ENCODE data around the gene HMGN5. TPM values are rescaled to one million over a fixed set of nuclear protein-coding genes. Genes with fewer than 3 reads are reported as not detected.

Gene HMGN5
- total RNA-seq, 4 donors from 2014 or later: 2.4 to 7.4 (median 3.5) TPM

DNA sequence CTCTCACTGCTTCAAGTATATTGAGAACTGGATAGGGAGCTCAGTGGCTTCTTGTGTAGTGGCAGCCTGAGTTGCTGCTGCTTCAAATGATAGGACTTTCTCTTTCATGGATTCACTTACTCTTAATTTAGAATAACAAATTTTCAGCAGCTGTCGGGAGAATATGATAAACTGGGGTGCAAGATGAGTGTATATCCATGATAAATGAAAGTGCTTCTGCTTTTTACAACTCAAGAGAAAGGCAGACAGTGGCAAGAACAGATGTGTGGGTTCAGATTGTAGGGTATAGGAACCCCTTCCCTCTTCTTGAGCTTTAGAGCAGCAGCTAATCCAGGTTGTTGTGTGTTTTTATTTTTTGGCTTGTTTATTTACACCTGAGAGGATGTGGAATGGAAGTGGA is 1.2 kb upstream of the HMGN5 start:
- ATAC-seq (ENCODE audit: low FRiP score) (no peak), DNase-seq (ENCODE audit: low spot score) (no peak)
- TF ChIP-seq, protein P1, sequence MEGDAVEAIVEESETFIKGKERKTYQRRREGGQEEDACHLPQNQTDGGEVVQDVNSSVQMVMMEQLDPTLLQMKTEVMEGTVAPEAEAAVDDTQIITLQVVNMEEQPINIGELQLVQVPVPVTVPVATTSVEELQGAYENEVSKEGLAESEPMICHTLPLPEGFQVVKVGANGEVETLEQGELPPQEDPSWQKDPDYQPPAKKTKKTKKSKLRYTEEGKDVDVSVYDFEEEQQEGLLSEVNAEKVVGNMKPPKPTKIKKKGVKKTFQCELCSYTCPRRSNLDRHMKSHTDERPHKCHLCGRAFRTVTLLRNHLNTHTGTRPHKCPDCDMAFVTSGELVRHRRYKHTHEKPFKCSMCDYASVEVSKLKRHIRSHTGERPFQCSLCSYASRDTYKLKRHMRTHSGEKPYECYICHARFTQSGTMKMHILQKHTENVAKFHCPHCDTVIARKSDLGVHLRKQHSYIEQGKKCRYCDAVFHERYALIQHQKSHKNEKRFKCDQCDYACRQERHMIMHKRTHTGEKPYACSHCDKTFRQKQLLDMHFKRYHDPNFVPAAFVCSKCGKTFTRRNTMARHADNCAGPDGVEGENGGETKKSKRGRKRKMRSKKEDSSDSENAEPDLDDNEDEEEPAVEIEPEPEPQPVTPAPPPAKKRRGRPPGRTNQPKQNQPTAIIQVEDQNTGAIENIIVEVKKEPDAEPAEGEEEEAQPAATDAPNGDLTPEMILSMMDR (IDR thresholded peaks at IDR 0.05): no peak

GRCh38 chrX:81202456-81202819 is 725 bp upstream of the HMGN5 start:
- peak; percentile 23 for ATAC-seq (ENCODE audit: low FRiP score)

GRCh38 chrX:81201071-81201470 is 642 bp downstream of the HMGN5 start:
- TF ChIP-seq, protein P1 (IDR thresholded peaks at IDR 0.05): no peak
- no peak for ATAC-seq (ENCODE audit: low FRiP score)
- no peak for DNase-seq (ENCODE audit: low spot score)

More at GRCh38 chrX:81202456-81202819, 725 bp upstream of the HMGN5 start:
- TF ChIP-seq, protein P1 (IDR thresholded peaks at IDR 0.05): no peak
- no peak for DNase-seq (ENCODE audit: low spot score)

- ATAC-seq (ENCODE audit: low FRiP score) (no peak), DNase-seq (ENCODE audit: low spot score) (peak; percentile 38)
- TF ChIP-seq, protein P1 (IDR thresholded peaks at IDR 0.05): peak in 1 of 3 donors; percentile 19
Observed at GRCh38 chrX:81195712-81196111, 6.0 kb downstream of the HMGN5 start.

DNA sequence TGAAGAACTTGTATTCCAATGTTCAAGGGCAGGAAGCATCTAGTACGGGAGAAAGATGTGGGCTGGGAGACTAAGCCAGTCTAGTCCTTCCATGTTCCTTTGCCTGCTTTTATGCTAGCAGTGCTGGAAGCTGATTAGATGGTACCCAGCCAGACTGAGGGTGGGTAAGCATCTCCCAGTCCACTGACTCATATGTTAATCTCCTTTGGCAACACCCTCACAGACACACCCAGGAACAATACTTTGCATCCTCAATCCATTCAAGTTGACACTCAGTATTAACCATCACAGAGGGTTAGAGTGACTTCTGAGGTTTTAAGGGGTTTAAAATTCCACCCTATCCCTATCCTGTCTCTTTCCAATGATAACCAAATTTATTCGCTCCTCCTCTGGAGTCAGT is 6.5 kb downstream of the HMGN5 start:
- TF ChIP-seq, protein P1 (IDR thresholded peaks at IDR 0.05): no peak
- no peak for ATAC-seq (ENCODE audit: low FRiP score)
- no peak for DNase-seq (ENCODE audit: low spot score)

DNA sequence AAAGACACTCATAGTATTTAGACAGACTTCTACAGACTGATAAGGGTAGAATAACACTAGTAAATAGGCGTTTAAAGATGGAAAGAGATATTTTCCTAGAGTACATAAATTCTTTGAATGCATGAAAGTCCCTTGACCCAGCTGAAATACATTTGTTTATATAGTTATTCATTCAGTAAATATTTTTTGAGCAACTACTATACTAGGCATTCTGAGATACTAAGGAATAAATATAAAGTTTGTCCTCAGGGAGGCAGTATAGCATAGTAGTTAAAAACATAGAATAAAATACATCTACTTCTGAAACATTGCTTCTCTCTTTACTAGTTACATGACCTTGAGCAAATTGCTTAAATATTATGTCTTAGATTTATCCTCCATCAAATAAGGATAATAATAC is 27.4 kb downstream of the HMGN5 start:
- TF ChIP-seq, protein P1 (IDR thresholded peaks at IDR 0.05): no peak
- no peak for DNase-seq (ENCODE audit: low spot score)
- no peak for ATAC-seq (ENCODE audit: low FRiP score)

DNA sequence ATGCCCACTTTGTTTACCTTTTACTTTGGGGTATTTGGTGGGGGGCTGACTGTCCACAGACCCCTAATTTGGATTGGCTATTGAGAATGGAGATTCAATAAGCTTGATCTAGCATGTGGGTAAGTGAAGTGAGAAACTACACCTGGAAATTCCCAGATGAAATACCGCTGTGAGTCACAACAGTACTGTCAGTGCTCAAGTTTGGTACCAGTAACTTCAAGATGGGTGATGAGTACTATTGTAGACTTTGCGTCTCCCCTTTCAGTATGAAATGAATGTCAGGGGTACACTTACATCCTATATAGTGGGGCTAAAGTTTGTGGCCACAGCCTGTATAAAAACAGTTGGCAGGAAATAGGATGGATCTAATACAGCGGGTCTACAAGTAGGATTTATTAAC is 33.3 kb downstream of the HMGN5 start:
- ATAC-seq (ENCODE audit: low FRiP score) (no peak), DNase-seq (ENCODE audit: low spot score) (no peak)
- TF ChIP-seq, protein P1 (IDR thresholded peaks at IDR 0.05): no peak

All from omental fat pad (tissue), 4 donors.